Epithelial cell of prostate (primary cell): ENCODE data around the gene SPATS2.
"Not testable (repeated sequence)": the region's sequence is repeated elsewhere in the genome, so short reads cannot be mapped to it uniquely, and the experiment has no call there.

Source experiments
- DNase-seq: peaks from one replicate; pipeline ENCODE4 v3.0.0-alpha.2; 2011; ENCODE audit warnings: low read depth, low spot score
- H3K27ac ChIP-seq: fragments of 450-650 bp; 2 replicates; pipeline ENCODE4 v1.5.1; 2017; ENCODE audit warnings: mild to moderate bottlenecking

The SPATS2 gene

GRCh38 chr12:49388682-49389386, 21.6 kb downstream of the SPATS2 start:
- DNase-seq = no peak
- no peak overlapping the region for H3K27ac ChIP-seq

GRCh38 chr12:49389387-49389703, 22.1 kb downstream of the SPATS2 start:
- no peak overlapping the region for H3K27ac ChIP-seq
- no peak for DNase-seq

- H3K27ac ChIP-seq = no peak overlapping the region
- no peak for DNase-seq
Measured at GRCh38 chr12:49397000-49397399, 29.7 kb downstream of the SPATS2 start.

GRCh38 chr12:49400304-49400703, 33.0 kb downstream of the SPATS2 start:
- DNase-seq = no peak
- no peak overlapping the region for H3K27ac ChIP-seq

GRCh38 chr12:49403971-49404450, 36.7 kb downstream of the SPATS2 start:
- DNase-seq = peak; percentile 6
- no peak overlapping the region for H3K27ac ChIP-seq

GRCh38 chr12:49404956-49405355, 37.7 kb downstream of the SPATS2 start:
- no peak overlapping the region for H3K27ac ChIP-seq
- no peak for DNase-seq

GRCh38 chr12:49410818-49411217, 43.6 kb downstream of the SPATS2 start:
- H3K27ac ChIP-seq = no peak overlapping the region
- DNase-seq = no peak

- no peak overlapping the region for H3K27ac ChIP-seq
- peak; percentile 6 for DNase-seq
Measured at GRCh38 chr12:49413010-49413409, 45.7 kb downstream of the SPATS2 start.

- H3K27ac ChIP-seq = no peak overlapping the region
- DNase-seq = no peak
Measured at GRCh38 chr12:49413796-49414195, 46.5 kb downstream of the SPATS2 start.

- no peak for DNase-seq
- H3K27ac ChIP-seq = no peak overlapping the region
Measured at GRCh38 chr12:49414364-49414763, 47.1 kb downstream of the SPATS2 start.

- no peak overlapping the region for H3K27ac ChIP-seq
- no peak for DNase-seq
Measured at GRCh38 chr12:49415521-49415970, 48.3 kb downstream of the SPATS2 start.

GRCh38 chr12:49416892-49417291, 49.6 kb downstream of the SPATS2 start:
- no peak overlapping the region for H3K27ac ChIP-seq
- DNase-seq = no peak

- no peak for DNase-seq
Measured at GRCh38 chr12:49417558-49417957, 50.3 kb downstream of the SPATS2 start.

GRCh38 chr12:49420556-49420955, 53.3 kb downstream of the SPATS2 start:
- no peak for DNase-seq
- H3K27ac ChIP-seq = no peak overlapping the region

More at GRCh38 chr12:49417558-49417957, 50.3 kb downstream of the SPATS2 start:
- H3K27ac ChIP-seq = no peak overlapping the region

GRCh38 chr12:49422114-49422513, 54.9 kb downstream of the SPATS2 start:
- H3K27ac ChIP-seq = no peak overlapping the region
- DNase-seq = no peak

GRCh38 chr12:49428793-49429192, 61.5 kb downstream of the SPATS2 start:
- no peak overlapping the region for H3K27ac ChIP-seq
- DNase-seq = no peak

GRCh38 chr12:49432616-49433015, 65.4 kb downstream of the SPATS2 start:
- no peak overlapping the region for H3K27ac ChIP-seq
- no peak for DNase-seq

- not testable (repeated sequence) for DNase-seq, H3K27ac ChIP-seq
Measured at GRCh38 chr12:49436799-49437198, 69.5 kb downstream of the SPATS2 start.

- no peak overlapping the region for H3K27ac ChIP-seq
- no peak for DNase-seq
Measured at GRCh38 chr12:49439042-49439441, 71.8 kb downstream of the SPATS2 start.

- DNase-seq = no peak
- H3K27ac ChIP-seq = no peak overlapping the region
Measured at GRCh38 chr12:49440035-49440434, 72.8 kb downstream of the SPATS2 start.

- DNase-seq = no peak
- H3K27ac ChIP-seq = no peak overlapping the region
Measured at GRCh38 chr12:49442915-49443314, 75.7 kb downstream of the SPATS2 start.

GRCh38 chr12:49446571-49446970, 79.3 kb downstream of the SPATS2 start:
- no peak overlapping the region for H3K27ac ChIP-seq
- DNase-seq = no peak
